Activated gamma-delta T cell treated with anti-CD3 and anti-CD28 coated beads, Interleukin-2, amount 50 U/mL, for 16 hours (primary cell): ENCODE data around the gene REEP1.

Source experiments
- DNase-seq: peaks from one replicate; pipeline ENCODE4 v3.0.0-alpha.2; 2020; ENCODE audit warnings: low read depth

Gene REEP1

DNA sequence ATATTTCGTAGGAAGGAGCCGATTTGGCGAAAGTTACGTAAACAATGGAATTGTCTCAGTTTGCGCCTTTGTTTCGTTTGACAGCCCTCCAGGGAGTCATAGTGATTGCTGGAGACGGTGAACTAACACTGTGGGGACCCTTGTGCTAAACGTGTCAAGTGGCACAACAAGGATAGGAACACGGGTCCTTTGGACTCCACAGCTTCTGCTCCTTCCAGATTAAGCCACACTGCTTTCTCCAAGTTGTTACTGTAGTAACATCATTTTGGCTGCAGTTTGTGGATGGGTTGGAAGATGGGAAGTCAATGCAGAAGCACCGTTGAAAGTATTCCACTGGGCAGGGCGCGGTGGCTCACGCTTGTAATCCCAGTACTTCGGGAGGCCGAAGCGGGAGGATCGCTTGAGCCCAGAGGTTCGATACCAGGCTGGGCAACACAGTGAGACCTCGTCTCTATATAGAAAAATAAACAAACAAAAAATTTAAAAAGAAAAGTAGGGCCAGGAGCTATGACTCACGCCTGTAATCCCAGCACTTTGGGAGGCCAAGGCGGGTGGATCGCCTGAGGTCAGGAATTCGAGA, 141.5 kb downstream of the REEP1 start:
- DNase-seq: no peak

GRCh38 chr2:86195055-86195807, 142.2 kb downstream of the REEP1 start, which contains the start of gene IMMT:
TSS of gene IMMT (minus strand) at chr2:86195462. CDS start at chr2:86195382, 80 bp downstream.
- DNase-seq: peak; percentile 83

DNA sequence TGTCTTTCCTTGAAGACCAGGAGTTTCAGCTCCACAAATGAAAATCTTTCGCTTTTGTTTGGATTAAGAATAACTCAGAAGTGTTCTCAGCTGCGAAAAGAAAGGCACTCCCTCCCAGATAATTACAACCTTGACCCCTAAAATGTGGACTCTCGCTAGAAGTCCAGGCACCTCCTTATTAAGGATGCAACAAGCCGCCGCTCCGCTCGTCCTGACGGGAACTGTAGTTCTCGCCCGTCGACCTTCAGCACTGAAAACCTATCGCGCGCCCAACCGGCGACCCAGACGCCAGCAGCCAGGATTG, 142.7 kb downstream of the REEP1 start:
- no peak for DNase-seq

DNA sequence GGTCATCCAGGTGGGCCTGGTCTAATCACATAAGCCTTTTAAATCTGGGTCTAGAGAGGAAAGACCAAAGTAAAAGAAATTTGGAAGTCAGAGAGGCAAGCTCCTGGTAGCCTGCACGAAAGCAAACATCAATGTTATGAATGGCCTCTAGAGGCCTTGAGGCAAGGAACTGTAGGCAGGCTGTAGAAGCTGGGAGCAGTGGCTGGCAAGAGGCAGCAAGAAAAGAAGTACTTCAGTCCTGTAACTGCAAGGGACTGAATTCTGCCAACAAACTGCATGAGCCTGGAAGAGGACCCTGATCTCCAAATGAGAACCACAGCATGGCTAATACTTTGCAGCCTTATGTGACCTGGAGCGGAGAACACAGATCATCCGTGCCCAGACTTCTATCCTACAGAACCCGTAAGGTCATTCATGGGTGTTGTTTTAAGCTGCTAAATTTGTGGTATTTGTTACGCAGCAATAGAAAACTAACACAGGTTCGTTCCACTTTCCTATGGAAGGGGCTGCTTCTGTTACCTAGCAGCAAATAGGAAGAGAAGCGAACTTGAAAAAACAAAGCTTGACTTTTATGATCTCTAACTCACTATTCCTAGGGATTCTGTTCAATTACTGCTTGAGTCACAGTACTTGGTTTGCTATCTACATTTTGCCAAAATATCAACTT, 143.4 kb downstream of the REEP1 start:
- DNase-seq: no peak

DNA sequence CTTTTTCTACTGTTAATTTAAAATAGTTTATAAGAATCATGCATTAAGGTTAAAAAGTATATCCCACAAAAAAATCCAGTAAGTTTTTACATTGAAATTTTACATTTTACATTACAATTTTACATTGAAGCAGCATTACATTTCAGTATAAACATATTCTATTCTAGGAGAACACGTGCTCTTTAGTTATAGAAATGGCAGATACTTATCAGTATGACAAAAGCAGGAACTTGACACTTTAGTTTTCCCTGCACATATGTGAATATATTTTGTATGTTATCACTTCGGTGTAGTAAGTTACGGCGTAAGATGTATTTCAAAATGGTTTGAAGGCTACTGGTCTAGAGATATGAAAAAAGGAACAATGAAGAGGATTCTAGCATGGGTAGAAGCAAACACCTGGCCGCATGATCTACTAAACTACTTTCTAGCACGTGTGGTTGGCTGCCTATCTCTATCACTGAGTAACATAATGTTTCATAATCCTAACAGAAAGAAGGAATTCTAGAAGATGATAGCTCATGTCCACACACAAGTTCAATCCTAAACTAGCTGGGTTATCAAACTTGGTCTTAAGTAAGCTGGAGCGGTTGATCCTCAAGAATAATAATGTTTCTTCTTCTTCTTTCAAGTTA, 147.5 kb downstream of the REEP1 start:
- no peak for DNase-seq

DNA sequence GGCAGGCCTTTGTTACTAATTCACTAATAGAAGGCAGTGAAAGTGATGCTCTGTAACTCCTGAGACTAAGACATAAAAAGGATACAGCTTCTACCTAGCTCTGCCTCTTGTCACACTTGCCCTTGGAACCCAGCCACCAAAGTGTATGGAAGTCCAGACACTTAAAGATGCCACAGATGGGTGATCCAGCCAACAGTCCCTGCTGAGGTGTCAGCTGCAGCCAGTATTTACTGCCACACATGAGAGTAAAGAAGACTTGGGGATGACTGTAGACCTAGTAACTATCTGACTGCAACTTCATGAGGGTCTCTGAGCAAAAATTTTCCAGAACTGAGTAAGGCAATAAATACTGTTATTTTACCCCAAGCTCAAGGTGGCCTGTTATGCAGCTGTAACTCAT, 151.0 kb downstream of the REEP1 start:
- no peak for DNase-seq

DNA sequence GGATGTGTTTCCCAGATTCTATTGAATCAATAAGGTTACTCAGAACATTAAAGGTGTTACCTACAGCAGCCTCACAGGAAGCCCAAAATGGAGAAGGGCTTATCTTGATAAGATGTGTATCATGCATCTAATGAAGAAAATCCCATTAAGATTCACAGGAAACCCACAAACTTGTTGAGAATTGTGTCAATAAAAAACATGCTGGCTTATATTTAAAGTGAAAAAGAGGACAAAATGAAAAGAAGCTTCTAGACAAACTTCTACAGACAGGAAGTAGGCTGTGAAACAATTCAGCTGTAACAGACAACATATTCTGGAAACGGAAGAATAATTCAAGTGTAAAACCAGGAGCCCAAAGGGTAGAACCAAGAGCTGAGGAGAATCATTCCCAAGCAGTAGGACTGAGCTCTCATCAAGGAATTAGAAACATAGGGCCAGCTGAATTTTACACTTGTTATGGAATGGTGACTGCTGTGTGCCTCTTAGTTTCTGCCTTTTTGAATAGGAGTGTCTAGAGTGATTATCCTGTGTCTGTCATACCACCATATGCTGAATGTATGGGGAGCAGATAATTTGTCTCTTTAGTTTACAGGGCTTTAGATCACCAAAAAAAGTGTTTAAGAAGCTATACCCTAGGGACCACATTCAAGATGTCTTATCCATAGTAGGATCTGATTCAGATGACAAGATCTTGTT, 151.8 kb downstream of the REEP1 start:
- no peak for DNase-seq

DNA sequence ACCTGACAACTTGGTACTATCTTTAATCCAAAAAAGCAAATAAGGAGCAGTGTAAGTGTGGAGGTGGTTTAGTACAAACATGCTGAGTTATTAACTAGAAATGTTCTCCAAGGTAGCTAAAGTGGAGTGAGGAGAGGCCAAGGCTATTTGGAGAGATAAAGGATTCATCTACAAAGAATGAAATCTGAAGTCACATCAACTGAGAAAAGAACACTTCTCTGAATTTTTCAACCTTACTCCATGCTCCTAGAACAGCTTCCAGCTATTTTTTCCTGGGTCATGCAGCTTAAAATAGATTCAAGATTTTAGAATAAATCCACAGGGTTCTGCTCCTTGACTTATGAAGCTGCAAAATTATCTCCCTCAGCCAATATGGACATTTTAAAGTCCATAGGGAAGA, 160.8 kb downstream of the REEP1 start:
- no peak for DNase-seq

GRCh38 chr2:86175828-86176227, 161.6 kb downstream of the REEP1 start:
- DNase-seq: no peak

DNA sequence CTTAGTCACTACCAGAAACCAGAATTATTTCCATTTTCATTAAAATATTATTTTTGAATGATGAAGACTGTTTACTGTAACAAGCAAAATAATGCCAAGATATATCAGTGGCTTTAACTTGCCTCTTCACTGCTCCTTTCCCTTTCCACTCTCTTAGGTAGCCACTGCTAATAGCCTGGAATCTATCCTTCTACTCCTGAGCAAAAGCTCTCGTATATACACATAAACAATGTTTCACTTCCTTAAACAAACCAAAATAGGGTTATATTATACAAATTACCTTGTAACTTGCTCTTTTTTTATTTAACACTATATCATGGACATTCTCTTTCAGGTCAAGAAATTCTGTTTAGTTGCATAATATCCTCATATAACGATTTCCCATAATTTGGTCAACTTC, 163.0 kb downstream of the REEP1 start:
- DNase-seq: no peak

DNA sequence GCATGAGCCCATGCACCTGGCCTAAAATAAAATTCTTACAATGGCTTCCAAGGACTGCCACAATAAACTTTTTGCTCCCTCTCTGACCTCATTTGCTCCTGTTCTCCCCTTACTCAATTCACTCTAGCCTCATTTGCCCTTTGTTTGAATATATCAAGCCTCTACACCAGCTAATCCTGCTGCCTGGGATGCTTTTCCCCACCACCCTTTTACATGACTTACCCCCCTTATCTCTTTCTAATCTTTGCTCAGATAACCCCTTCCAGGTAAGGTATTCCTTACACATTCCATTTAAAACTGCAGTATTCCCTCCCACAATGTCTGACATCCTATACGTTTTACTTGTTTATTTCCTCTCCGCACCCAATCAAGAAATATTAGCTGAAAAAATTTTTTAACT, 164.8 kb downstream of the REEP1 start:
- no peak for DNase-seq

DNA sequence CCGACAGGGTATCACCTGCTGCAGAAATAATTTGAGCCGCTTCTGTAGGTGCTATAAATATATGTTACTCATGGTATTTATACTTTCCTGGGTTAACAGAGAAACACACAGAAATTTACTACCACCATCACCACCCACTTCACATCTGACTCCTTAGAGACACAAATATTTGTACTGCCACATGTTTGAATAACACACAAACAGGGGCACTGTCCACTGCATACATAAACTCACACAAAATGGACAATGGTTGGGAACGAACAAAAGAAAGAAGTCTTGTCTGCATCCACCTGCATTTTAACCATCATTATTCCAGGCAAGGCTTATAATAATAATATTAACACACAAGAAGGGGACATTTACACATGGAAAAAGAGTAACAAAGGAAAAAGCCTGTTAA, 166.1 kb downstream of the REEP1 start:
- no peak for DNase-seq

- no peak for DNase-seq
Observed at GRCh38 chr2:86170449-86170848, 167.0 kb downstream of the REEP1 start.
